Measurements from ENCODE around the gene G0S2. TPM values are rescaled to one million over a fixed set of nuclear protein-coding genes. Genes with fewer than 3 reads are reported as not detected.

Gene G0S2
- total and polyA plus RNA-seq, 9 of the 15 experiments (the other 6 are each of a cell fraction or from before 2014, with no cell fraction given) = 0.18 to 65.6 (median 11.4) TPM

DNA sequence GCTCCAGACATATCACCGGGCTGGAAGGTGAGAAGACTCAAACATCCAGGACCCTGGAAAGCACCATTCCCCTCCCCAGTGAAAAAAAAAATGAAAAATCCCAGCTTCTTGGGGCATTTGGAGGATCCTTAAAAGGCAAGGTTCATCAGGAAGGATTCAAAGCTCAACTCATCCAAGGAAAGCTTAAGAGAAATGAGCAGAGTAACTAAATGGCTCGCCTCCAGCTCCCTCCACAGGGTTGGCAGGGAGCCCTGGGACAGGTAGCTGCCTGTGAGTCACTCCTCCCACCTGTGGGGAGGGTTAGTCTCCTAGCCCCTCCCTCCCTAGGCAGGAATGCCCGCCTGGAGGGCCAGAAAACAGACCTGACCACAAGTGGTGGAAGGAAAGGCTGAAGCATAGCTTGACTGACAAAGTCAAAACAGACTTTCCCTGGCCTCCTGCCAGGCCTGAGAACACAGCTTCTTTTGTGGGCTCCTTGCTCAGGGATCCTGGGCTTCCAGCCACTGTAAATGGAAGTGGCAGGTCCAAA is 22.3 kb upstream of the G0S2 start (continued):
- TF ChIP-seq, protein P1, sequence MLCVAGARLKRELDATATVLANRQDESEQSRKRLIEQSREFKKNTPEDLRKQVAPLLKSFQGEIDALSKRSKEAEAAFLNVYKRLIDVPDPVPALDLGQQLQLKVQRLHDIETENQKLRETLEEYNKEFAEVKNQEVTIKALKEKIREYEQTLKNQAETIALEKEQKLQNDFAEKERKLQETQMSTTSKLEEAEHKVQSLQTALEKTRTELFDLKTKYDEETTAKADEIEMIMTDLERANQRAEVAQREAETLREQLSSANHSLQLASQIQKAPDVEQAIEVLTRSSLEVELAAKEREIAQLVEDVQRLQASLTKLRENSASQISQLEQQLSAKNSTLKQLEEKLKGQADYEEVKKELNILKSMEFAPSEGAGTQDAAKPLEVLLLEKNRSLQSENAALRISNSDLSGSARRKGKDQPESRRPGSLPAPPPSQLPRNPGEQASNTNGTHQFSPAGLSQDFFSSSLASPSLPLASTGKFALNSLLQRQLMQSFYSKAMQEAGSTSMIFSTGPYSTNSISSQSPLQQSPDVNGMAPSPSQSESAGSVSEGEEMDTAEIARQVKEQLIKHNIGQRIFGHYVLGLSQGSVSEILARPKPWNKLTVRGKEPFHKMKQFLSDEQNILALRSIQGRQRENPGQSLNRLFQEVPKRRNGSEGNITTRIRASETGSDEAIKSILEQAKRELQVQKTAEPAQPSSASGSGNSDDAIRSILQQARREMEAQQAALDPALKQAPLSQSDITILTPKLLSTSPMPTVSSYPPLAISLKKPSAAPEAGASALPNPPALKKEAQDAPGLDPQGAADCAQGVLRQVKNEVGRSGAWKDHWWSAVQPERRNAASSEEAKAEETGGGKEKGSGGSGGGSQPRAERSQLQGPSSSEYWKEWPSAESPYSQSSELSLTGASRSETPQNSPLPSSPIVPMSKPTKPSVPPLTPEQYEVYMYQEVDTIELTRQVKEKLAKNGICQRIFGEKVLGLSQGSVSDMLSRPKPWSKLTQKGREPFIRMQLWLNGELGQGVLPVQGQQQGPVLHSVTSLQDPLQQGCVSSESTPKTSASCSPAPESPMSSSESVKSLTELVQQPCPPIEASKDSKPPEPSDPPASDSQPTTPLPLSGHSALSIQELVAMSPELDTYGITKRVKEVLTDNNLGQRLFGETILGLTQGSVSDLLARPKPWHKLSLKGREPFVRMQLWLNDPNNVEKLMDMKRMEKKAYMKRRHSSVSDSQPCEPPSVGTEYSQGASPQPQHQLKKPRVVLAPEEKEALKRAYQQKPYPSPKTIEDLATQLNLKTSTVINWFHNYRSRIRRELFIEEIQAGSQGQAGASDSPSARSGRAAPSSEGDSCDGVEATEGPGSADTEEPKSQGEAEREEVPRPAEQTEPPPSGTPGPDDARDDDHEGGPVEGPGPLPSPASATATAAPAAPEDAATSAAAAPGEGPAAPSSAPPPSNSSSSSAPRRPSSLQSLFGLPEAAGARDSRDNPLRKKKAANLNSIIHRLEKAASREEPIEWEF (CRISPR knock-in tag; IDR thresholded peaks at IDR 0.05) = no peak
- TF ChIP-seq SIN3B (IDR thresholded peaks at IDR 0.05; ENCODE audit: low read depth) (no peak), ZNF146 (CRISPR knock-in tag; IDR thresholded peaks at IDR 0.05; ENCODE audit: unreplicated experiment) (no peak), JUND (IDR thresholded peaks at IDR 0.05; ENCODE audit: borderline replicate concordance, low read depth, low read length) (peak; percentile 72), JUND (tag; IDR thresholded peaks at IDR 0.05; ENCODE audit: borderline replicate concordance, low read depth, low read length) (peak; percentile 37; the same call in 1 of the 3 replicates), ZNF239 (CRISPR knock-in tag; IDR thresholded peaks at IDR 0.05) (no peak), KLF1 (tag; IDR thresholded peaks at IDR 0.05) (no peak), ZC3H8 (IDR thresholded peaks at IDR 0.05) (no peak), BRCA1 (IDR thresholded peaks at IDR 0.05) (no peak), BRCA1 (CRISPR knock-in tag; IDR thresholded peaks at IDR 0.05) (no peak), BRF1 (IDR thresholded peaks at IDR 0.05; ENCODE audit: borderline replicate concordance, extremely low read depth, insufficient read length) (no peak)
- TF ChIP-seq, protein P2, sequence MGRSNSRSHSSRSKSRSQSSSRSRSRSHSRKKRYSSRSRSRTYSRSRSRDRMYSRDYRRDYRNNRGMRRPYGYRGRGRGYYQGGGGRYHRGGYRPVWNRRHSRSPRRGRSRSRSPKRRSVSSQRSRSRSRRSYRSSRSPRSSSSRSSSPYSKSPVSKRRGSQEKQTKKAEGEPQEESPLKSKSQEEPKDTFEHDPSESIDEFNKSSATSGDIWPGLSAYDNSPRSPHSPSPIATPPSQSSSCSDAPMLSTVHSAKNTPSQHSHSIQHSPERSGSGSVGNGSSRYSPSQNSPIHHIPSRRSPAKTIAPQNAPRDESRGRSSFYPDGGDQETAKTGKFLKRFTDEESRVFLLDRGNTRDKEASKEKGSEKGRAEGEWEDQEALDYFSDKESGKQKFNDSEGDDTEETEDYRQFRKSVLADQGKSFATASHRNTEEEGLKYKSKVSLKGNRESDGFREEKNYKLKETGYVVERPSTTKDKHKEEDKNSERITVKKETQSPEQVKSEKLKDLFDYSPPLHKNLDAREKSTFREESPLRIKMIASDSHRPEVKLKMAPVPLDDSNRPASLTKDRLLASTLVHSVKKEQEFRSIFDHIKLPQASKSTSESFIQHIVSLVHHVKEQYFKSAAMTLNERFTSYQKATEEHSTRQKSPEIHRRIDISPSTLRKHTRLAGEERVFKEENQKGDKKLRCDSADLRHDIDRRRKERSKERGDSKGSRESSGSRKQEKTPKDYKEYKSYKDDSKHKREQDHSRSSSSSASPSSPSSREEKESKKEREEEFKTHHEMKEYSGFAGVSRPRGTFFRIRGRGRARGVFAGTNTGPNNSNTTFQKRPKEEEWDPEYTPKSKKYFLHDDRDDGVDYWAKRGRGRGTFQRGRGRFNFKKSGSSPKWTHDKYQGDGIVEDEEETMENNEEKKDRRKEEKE (IDR thresholded peaks at IDR 0.05; ENCODE audit: borderline replicate concordance in 1 of 2, control insufficient read depth in 1 of 2, low read depth in 2 of 2, low read length in 1 of 2) = no peak
- TF ChIP-seq, protein P3, sequence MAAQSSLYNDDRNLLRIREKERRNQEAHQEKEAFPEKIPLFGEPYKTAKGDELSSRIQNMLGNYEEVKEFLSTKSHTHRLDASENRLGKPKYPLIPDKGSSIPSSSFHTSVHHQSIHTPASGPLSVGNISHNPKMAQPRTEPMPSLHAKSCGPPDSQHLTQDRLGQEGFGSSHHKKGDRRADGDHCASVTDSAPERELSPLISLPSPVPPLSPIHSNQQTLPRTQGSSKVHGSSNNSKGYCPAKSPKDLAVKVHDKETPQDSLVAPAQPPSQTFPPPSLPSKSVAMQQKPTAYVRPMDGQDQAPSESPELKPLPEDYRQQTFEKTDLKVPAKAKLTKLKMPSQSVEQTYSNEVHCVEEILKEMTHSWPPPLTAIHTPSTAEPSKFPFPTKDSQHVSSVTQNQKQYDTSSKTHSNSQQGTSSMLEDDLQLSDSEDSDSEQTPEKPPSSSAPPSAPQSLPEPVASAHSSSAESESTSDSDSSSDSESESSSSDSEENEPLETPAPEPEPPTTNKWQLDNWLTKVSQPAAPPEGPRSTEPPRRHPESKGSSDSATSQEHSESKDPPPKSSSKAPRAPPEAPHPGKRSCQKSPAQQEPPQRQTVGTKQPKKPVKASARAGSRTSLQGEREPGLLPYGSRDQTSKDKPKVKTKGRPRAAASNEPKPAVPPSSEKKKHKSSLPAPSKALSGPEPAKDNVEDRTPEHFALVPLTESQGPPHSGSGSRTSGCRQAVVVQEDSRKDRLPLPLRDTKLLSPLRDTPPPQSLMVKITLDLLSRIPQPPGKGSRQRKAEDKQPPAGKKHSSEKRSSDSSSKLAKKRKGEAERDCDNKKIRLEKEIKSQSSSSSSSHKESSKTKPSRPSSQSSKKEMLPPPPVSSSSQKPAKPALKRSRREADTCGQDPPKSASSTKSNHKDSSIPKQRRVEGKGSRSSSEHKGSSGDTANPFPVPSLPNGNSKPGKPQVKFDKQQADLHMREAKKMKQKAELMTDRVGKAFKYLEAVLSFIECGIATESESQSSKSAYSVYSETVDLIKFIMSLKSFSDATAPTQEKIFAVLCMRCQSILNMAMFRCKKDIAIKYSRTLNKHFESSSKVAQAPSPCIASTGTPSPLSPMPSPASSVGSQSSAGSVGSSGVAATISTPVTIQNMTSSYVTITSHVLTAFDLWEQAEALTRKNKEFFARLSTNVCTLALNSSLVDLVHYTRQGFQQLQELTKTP (IDR thresholded peaks at IDR 0.05; ENCODE audit: low read depth in 1 of 2, partially characterized antibody in 2 of 2) = no peak
- TF ChIP-seq, protein P4, sequence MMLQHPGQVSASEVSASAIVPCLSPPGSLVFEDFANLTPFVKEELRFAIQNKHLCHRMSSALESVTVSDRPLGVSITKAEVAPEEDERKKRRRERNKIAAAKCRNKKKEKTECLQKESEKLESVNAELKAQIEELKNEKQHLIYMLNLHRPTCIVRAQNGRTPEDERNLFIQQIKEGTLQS (IDR thresholded peaks at IDR 0.05) = peak; percentile 27; the same call in 1 of the 2 replicates
- TF ChIP-seq, protein P4 (CRISPR knock-in tag; conservative IDR thresholded peaks at IDR 0.05) = no peak

Measured in K562 (cell line).